HUDEP-2 (cell line): ENCODE results near the gene TCF21.
"Not testable (repeated sequence)": the region's sequence is repeated elsewhere in the genome, so short reads cannot be mapped to it uniquely, and the experiment has no call there.

Source experiments
- DNase-seq, 76 experiments: peaks; one replicate each; lab custom pipeline; 2025; ENCODE audit not compliant: unreplicated experiment in 76 of 76; lab: John Stamatoyannopoulos, UW

The TCF21 gene

DNA sequence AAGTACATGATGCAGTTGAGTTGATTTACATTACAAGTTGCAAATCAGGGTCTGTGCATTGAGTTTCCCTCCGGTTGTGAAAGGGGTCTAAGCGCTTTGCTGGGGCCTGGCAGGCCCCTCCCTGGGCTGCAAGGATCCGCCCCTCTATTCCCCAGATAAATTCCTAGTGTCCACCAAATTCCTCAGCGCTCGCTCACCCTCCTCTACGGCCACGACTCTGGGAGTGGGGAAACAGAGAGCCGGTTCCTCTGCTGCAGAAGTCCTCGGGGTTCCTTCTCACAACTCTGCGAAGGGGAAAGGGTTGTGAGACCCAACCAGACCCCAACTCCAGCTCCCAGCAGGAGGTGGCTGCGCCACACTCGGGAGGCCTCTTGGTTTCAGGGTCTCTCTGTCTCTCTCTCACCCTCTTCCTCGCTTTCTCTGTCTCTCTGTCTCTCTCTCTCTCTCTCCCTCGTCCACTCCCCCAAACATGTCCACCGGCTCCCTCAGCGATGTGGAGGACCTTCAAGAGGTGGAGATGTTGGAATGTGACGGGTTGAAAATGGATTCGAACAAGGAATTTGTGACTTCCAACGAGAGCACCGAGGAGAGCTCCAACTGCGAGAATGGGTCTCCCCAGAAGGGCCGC is at the start of gene TCF21:
TSS of gene TCF21 (plus strand) at position 185 of the 628 bp plus-strand sequence. CDS start at position 470, 285 bp downstream.
- DNase-seq = no peak

DNA sequence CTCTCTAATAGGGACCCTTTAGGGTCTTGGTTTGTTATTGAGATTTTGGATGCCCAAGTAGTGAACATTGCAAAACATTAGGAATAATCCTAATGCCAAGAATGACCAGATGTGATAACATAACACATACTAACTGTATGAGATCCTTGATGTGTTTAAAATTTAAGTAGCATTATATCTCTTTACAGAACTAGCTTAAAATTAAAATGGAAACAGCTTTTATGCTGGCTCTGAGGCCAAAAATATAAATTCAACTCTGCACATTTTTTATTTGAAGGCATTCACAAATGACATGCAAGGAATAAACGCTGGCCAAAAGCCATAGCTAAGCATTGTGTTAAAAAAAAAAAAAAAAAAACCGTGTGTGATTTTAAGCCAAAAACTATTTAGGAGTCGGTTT is 47.7 kb upstream of the TCF21 start:
- no peak for DNase-seq

GRCh38 chr6:133843098-133843497 is 45.8 kb upstream of the TCF21 start:
- DNase-seq = no peak

GRCh38 chr6:133844709-133845108 is 44.2 kb upstream of the TCF21 start:
- no peak for DNase-seq

GRCh38 chr6:133854041-133854363 is 34.9 kb upstream of the TCF21 start:
- DNase-seq = no peak

GRCh38 chr6:133854364-133855275 is 34.3 kb upstream of the TCF21 start:
- no peak for DNase-seq

- no peak for DNase-seq
Measured at GRCh38 chr6:133855276-133855990, 33.5 kb upstream of the TCF21 start.

DNA sequence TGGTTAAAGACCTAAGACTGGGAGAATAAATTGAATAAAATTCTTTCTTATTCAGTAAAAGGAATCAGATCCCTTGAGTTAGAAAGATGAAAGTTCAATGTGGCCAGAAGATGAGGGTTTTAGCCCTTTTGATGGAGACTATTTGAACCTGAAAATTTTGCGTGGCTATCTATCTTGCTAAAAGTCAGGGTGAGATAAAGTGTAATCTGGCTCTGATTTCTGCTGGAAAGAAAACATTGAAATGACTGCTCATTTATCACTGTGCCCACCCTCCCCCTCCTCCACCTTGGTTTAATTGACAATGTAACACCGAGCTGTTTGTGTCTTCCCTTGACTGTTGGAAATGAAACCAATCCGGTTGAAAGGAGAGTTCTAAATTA is 32.9 kb upstream of the TCF21 start:
- no peak for DNase-seq

GRCh38 chr6:133856911-133857310 is 32.0 kb upstream of the TCF21 start:
- DNase-seq = no peak

- no peak for DNase-seq
Measured at GRCh38 chr6:133857696-133858095, 31.2 kb upstream of the TCF21 start.

DNA sequence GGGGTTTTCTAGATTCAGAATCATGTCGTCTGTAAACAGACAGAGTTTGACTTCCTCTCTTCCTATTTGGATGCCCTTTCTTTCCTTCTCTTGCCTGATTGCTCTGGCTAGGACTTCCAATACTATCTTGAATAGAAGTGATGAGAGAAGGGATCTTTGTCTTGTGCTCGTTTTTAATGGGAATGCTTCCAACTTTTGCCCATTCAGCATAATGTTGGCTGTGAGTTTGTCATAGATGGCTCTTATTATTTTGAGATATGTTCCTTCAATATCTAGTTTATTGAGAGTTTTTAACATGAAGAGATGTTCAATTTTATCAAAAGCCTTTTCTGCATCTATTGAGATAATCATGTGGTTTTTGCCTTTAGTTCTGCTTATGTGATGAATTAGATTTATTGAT is 27.6 kb upstream of the TCF21 start:
- DNase-seq = not testable (repeated sequence)

DNA sequence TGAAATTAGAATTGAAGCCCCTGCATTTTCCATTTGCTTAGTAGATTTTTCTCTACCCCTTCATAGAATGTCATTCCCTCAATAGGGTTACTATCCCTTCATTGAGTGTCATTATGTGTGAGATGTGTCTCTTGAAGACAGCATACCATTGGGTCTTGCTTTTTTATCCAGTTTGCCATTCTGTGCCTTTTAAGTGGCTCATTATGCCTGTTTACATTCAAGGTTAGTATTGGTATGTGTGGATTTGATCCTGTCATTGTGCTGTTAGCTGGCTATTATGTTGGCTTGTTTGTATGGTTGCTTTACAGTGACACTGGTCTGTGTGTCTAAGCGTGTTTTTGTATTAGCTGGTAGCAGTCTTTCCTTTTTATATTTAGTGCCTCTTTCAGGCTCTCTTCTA is 25.7 kb upstream of the TCF21 start:
- DNase-seq = no peak

- no peak for DNase-seq
Measured at GRCh38 chr6:133865680-133866079, 23.2 kb upstream of the TCF21 start.

DNA sequence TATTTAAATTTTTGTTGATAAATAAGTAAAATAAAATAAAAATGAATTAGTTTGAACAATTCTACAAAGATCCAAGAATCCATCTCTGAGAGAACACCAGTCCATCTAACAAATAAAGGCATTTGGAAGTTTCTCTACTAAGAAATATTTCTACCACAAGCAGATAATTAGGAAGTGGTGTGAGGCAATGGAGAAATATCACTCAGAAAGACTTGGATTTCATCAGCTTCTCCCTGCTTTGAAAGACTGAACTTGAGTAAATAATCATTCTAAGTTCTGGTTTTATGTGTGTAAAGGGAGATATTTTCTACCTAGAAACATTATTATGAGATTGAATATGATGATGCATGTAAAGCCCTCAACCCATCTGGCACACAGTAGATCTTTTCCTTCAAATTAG is 17.8 kb upstream of the TCF21 start:
- DNase-seq = no peak

GRCh38 chr6:133873538-133873937 is 15.4 kb upstream of the TCF21 start:
- no peak for DNase-seq

DNA sequence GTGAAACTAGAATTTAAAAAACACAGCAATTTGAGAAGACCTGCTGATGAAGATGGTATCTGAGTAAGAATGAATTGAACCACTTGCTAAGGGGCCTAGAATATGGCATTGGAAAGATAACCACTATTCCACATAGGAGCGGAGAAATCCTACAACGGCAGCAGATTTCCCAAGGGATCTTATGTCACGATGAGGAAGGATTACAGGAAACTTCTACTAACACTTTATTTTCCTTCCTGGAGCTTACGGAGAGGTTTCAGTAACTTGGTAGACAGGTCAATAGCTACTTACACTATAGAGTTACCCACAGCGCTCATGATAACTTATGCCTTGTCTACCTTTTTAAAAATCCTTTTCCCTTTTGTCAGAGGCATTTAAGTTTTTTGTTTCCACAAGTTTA is 11.8 kb upstream of the TCF21 start:
- DNase-seq = no peak

DNA sequence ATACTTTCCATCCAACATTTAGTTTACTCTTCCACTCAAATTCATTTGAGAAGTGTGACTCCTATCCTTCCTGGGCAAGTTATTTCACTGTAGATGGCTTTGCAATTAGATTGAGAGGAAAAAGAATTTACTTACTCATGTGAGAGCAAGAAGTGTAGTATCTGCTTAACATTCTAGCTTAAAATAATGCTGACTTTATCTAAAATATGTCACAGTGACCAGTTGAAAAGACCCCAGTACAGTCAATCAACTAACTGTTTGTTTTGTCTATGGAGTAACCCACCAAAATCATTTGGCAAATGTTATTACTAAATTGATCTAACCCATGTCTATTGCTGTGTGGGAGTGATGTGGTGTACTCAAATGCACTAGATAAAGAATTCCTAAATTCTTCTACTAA is 8.9 kb upstream of the TCF21 start:
- no peak for DNase-seq

- no peak for DNase-seq
Measured at GRCh38 chr6:133880896-133881295, 8.0 kb upstream of the TCF21 start.

- no peak for DNase-seq
Measured at GRCh38 chr6:133886104-133886775, 2.7 kb upstream of the TCF21 start.

- DNase-seq = no peak
Measured at GRCh38 chr6:133887156-133887879, 1.6 kb upstream of the TCF21 start.

GRCh38 chr6:133887880-133888230 is 1.1 kb upstream of the TCF21 start:
- no peak for DNase-seq
